ENCODE measurements around the gene PFKFB4.

DNA sequence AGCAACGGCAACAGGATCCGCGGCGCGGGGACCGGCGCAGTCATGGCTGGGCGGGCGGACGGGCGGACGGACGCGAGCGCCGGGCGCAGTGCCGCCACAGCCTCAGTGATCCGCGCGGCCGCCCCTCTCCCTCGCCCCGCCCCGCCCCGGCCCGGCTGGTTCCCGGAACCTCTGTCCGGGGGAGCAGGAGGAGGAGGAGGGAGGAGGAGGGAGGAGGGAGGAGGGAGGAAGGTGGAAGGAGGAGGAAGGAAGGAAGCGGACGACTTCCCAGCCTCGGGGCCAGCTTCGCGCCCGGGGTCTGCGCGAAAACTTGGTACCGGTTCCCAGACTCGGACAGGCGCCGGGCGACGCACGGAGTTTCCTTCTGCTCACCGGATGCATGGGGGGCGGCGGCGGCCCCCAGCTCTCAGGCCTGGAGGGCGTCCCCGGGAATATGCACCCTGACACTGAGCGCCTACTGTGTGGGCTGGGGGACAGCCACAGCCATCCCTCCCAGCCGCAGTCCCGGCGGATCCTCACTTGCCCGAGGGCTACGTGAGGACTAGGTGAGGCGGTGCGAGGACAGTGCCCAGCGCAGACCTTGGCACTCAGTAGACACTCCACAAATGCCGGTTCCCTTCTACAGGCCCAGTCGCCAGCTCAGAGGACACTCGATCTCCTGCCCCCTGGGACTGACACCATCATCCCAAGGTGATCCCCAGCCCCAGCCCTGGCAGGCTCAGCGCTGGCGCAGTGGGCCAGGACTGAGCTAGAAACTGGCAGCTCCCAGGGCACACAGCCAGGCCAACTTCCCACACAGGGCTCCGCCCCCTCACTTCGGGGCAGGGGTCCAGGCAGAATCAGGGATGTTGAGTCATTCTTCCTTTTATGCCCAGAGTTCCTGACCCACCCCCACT, 52.3 kb downstream of the PFKFB4 start, which contains the start of gene SHISA5:
- TF ChIP-seq, protein P1, sequence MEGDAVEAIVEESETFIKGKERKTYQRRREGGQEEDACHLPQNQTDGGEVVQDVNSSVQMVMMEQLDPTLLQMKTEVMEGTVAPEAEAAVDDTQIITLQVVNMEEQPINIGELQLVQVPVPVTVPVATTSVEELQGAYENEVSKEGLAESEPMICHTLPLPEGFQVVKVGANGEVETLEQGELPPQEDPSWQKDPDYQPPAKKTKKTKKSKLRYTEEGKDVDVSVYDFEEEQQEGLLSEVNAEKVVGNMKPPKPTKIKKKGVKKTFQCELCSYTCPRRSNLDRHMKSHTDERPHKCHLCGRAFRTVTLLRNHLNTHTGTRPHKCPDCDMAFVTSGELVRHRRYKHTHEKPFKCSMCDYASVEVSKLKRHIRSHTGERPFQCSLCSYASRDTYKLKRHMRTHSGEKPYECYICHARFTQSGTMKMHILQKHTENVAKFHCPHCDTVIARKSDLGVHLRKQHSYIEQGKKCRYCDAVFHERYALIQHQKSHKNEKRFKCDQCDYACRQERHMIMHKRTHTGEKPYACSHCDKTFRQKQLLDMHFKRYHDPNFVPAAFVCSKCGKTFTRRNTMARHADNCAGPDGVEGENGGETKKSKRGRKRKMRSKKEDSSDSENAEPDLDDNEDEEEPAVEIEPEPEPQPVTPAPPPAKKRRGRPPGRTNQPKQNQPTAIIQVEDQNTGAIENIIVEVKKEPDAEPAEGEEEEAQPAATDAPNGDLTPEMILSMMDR (IDR thresholded peaks at IDR 0.05), result no peak
- TF ChIP-seq POLR2A (IDR thresholded peaks at IDR 0.05; ENCODE audit: low read depth) (no peak), POLR2AphosphoS5 (IDR thresholded peaks at IDR 0.05) (peak; percentile 15 to 78)
